Endodermal cell (in vitro differentiated cells): ENCODE results near the gene PCTP. TPM values are rescaled to one million over a fixed set of nuclear protein-coding genes. Genes with fewer than 3 reads are reported as not detected.
A peak's percentile ranks its signal among the peaks of the same experiment; 100 is the strongest.

ENCODE experiments used
- DNase-seq: peaks from one replicate; pipeline ENCODE4 v3.0.0-alpha.2; 2017
- H3K27ac ChIP-seq: 2 replicates; pipeline ENCODE4 v1.5.1; 2013; ENCODE audit warnings: mild to moderate bottlenecking, low read depth, low read length, moderate library complexity
- H3K27me3 ChIP-seq: 2 replicates; pipeline ENCODE4 v1.6.1; 2013; ENCODE audit warnings: mild to moderate bottlenecking, low read length, moderate library complexity; ENCODE audit not compliant: insufficient read depth, control insufficient read depth, poor library complexity, severe bottlenecking
- H3K36me3 ChIP-seq: 2 replicates; pipeline ENCODE4 v1.7.0; 2013; ENCODE audit warnings: mild to moderate bottlenecking, low read length, moderate library complexity; ENCODE audit not compliant: control insufficient read depth, insufficient read depth
- H3K4me1 ChIP-seq: one replicate; pipeline ENCODE4 v1.7.0; 2013; ENCODE audit warnings: low read length; ENCODE audit not compliant: control insufficient read depth, insufficient read depth
- H3K4me3 ChIP-seq: 2 replicates; pipeline ENCODE4 v1.5.1; 2013; ENCODE audit warnings: mild to moderate bottlenecking, low read length, moderate library complexity
- H3K9ac ChIP-seq: 2 replicates; pipeline ENCODE4 v1.6.1; 2013; ENCODE audit warnings: mild to moderate bottlenecking, low read length, moderate library complexity; ENCODE audit not compliant: poor library complexity, severe bottlenecking; ENCODE audit errors: extremely low read depth
- H3K9me3 ChIP-seq: 2 replicates; pipeline ENCODE4 v1.6.1; 2013; ENCODE audit warnings: mild to moderate bottlenecking, low read length, moderate library complexity; ENCODE audit not compliant: control insufficient read depth
- H3K27ac Mint-ChIP-seq: 2 replicates; pipeline ENCODE4 v1.8.0; 2020; ENCODE audit warnings: mixed read lengths
- H3K27me3 Mint-ChIP-seq: 2 replicates; pipeline ENCODE4 v1.8.0; 2021; ENCODE audit warnings: mild to moderate bottlenecking, mixed read lengths; ENCODE audit not compliant: insufficient read depth
- H3K36me3 Mint-ChIP-seq: 2 replicates; pipeline ENCODE4 v1.8.0; 2020; ENCODE audit warnings: low read depth, mixed read lengths
- H3K4me1 Mint-ChIP-seq: 2 replicates; pipeline ENCODE4 v1.8.0; 2020; ENCODE audit warnings: mixed read lengths
- H3K4me3 Mint-ChIP-seq: 2 replicates; pipeline ENCODE4 v1.8.0; 2020; ENCODE audit warnings: mild to moderate bottlenecking, moderate library complexity, mixed read lengths
- H3K9me3 Mint-ChIP-seq: 2 replicates; pipeline ENCODE4 v1.8.0; 2020; ENCODE audit warnings: mild to moderate bottlenecking, mixed read lengths
- WGBS, 2 experiments: methylation state at CpG; one replicate each; pipeline versions ENCODE4 v1.1.5 to v1.1.7; 2013; ENCODE audit warnings: missing lambda C conversion rate in 2 of 2, mixed read lengths in 1 of 2; ENCODE audit not compliant: insufficient coverage in 1 of 2, insufficient read length in 1 of 2; 5-methylcytosine and 5-hydroxymethylcytosine counted together
- total RNA-seq, 2 donors: library from RNA; stranded (reverse); fragmentation: NEBNext Ultra II Directional in 1 of 2; extraction: Animal tissue kit (Norgen Biotek cat#: 25700) in 1 of 2; gene quantifications; 2 replicates in 1 of 2; 3 replicates in 1 of 2; pipeline ENCODE4 v1.2.1, GENCODE V29; 2021
- TF ChIP-seq, protein P1 (sequence below): fragments of 200-600 bp; sonication (generic); conservative IDR thresholded peaks from 2 replicates; pipeline ENCODE4 v1.5.0; 2021; ENCODE audit warnings: antibody characterized with exemption, mild to moderate bottlenecking

Gene PCTP
- total RNA-seq, 2 donors from 2014 or later: 29.0 to 47.2 TPM

DNA sequence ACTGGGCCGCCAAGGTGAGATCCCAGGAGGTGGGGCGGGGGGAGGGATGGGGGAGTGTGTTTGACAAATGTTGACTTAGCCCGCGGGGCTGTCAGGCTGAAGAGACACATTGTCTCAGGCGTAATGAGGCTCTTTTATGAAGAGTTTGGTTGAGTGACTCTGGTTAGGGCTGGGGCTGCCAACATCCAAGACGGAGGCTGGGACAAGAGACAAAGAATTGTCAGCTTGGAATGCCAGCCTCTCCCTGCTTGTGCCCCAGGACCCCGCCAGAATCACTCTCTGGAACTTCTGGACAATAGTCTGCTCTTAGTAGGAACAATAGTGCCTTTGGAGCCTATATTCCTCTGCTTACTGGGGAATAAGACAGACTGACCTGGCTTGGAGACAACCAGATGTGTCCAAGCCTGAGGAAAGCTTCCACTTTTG is 24.0 kb downstream of the PCTP start:
- Mint-ChIP-seq H3K4me3 (no peak overlapping the region), H3K9me3 (no peaks in the 10 kb centered on the region), H3K27me3 (no peaks in the 10 kb centered on the region), H3K36me3 (peaks cover 73% of the 10 kb centered on the region), H3K4me1 (peaks cover 39% of the 10 kb centered on the region), H3K27ac (no peak overlapping the region)
- Histone ChIP-seq H3K36me3 (peaks cover 93% of the 10 kb centered on the region), H3K27ac (peak overlapping the region; percentile 84), H3K4me3 (no peak overlapping the region), H3K9me3 (peaks cover 5% of the 10 kb centered on the region), H3K9ac (no peak overlapping the region), H3K4me1 (peaks cover 9% of the 10 kb centered on the region), H3K27me3 (no peaks in the 10 kb centered on the region)
- peak; percentile 59 for DNase-seq
- WGBS, 2 experiments: 64 to 85% methylated on average over 6 to 7 of the region's 7 CpGs
- TF ChIP-seq, protein P1, sequence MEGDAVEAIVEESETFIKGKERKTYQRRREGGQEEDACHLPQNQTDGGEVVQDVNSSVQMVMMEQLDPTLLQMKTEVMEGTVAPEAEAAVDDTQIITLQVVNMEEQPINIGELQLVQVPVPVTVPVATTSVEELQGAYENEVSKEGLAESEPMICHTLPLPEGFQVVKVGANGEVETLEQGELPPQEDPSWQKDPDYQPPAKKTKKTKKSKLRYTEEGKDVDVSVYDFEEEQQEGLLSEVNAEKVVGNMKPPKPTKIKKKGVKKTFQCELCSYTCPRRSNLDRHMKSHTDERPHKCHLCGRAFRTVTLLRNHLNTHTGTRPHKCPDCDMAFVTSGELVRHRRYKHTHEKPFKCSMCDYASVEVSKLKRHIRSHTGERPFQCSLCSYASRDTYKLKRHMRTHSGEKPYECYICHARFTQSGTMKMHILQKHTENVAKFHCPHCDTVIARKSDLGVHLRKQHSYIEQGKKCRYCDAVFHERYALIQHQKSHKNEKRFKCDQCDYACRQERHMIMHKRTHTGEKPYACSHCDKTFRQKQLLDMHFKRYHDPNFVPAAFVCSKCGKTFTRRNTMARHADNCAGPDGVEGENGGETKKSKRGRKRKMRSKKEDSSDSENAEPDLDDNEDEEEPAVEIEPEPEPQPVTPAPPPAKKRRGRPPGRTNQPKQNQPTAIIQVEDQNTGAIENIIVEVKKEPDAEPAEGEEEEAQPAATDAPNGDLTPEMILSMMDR: no peak

- Mint-ChIP-seq H3K27ac (no peak overlapping the region), H3K9me3 (no peaks in the 10 kb centered on the region), H3K27me3 (no peaks in the 10 kb centered on the region), H3K36me3 (peaks cover 67% of the 10 kb centered on the region), H3K4me3 (no peak overlapping the region), H3K4me1 (peaks cover 28% of the 10 kb centered on the region)
- WGBS, 2 experiments: 84 to 97% methylated on average over 5 to 8 of the region's 8 CpGs
- peaks cover 81% of the 10 kb centered on the region for H3K36me3 ChIP-seq
- H3K9me3 ChIP-seq: peaks cover 5% of the 10 kb centered on the region
- TF ChIP-seq, protein P1: no peak
- no peaks in the 10 kb centered on the region for H3K27me3 ChIP-seq
- DNase-seq: no peak
- peaks cover 6% of the 10 kb centered on the region for H3K4me1 ChIP-seq
- no peak overlapping the region for H3K27ac ChIP-seq
- H3K9ac ChIP-seq: no peak overlapping the region
- H3K4me3 ChIP-seq: no peak overlapping the region
These were observed 25.4 kb downstream of the PCTP start for GRCh38 chr17:55776271-55776670.

GRCh38 chr17:55777471-55777971 is 26.7 kb downstream of the PCTP start:
- H3K4me1 Mint-ChIP-seq: peaks cover 32% of the 10 kb centered on the region
- Histone ChIP-seq H3K4me1 (peaks cover 8% of the 10 kb centered on the region), H3K4me3 (no peak overlapping the region), H3K27ac (no peak overlapping the region), H3K9me3 (peaks cover 5% of the 10 kb centered on the region), H3K9ac (no peak overlapping the region), H3K27me3 (no peaks in the 10 kb centered on the region), H3K36me3 (peaks cover 69% of the 10 kb centered on the region)
- H3K36me3 Mint-ChIP-seq: peaks cover 55% of the 10 kb centered on the region
- H3K4me3 Mint-ChIP-seq: no peak overlapping the region
- TF ChIP-seq, protein P1: no peak
- H3K27ac Mint-ChIP-seq: no peak overlapping the region
- DNase-seq: no peak
- no peaks in the 10 kb centered on the region for H3K27me3 Mint-ChIP-seq
- no peaks in the 10 kb centered on the region for H3K9me3 Mint-ChIP-seq
- 92 to 96% methylated on average over 2 of the region's 2 CpGs for WGBS, 2 experiments
